HepG2 (cell line): ENCODE results near the gene BLOC1S1. TPM values are rescaled to one million over a fixed set of nuclear protein-coding genes. Genes with fewer than 3 reads are reported as not detected.

Source experiments
- ATAC-seq: fragments of 200-7000 bp; cut with Tn5 transposase; 3 replicates; pipeline ENCODE4 v1.9.1; 2020; ENCODE audit warnings: mild to moderate bottlenecking, moderate library complexity
- BruUV-seq: library from RNA; stranded (reverse); fragments of 400-500 nt; replicated peaks from 2 replicates; lab custom pipeline; 2021; lab: Mats Ljungman, UMichigan
- CTCF ChIA-PET: fragments of 300-600 bp; formaldehyde crosslinking; extraction: SDS; loops from one replicate; lab custom pipeline; 2021; ENCODE audit warnings: low total read pairs, inconsistent platforms, low intra/inter-chr PET ratio; lab: Yijun Ruan, JAX
- POLR2A ChIA-PET: fragments of 350-600 bp; sonication (Branson Sonifier 250); formaldehyde crosslinking; loops from one replicate; lab custom pipeline; 2020; ENCODE audit warnings: antibody characterized with exemption, inconsistent platforms; lab: Yijun Ruan, JAX
- DNase-seq: peaks from one replicate; pipeline ENCODE4 v3.0.0-alpha.2; 2015; ENCODE audit warnings: low spot score
- FAIRE-seq: peaks from 3 replicates; lab custom pipeline; 2011; peaks lifted over from hg19 to GRCh38; lab: Jason Lieb, UNC
- H2AFZ ChIP-seq: one replicate; pipeline ENCODE4 v1.6.1; 2011; ENCODE audit warnings: low read length, inconsistent platforms
- H3K27ac ChIP-seq: fragments of 300-600 bp; 3 replicates; pipeline ENCODE4 v1.8.0; 2011; ENCODE audit warnings: mixed run types, mild to moderate bottlenecking, mixed read lengths, low read length, inconsistent platforms; ENCODE audit not compliant: insufficient read depth; ENCODE audit errors: extremely low read length
- H3K27me3 ChIP-seq, 2 experiments: fragments of 200-600 bp in 1 of 2; 2 replicates in 1 of 2; 3 replicates in 1 of 2; pipeline versions ENCODE4 v1.6.0 to v1.8.0; 2011; ENCODE audit warnings: low read length in 2 of 2, mild to moderate bottlenecking in 2 of 2, moderate library complexity in 2 of 2, inconsistent platforms in 1 of 2; ENCODE audit not compliant: insufficient read depth in 2 of 2, control insufficient read depth in 1 of 2
- H3K36me3 ChIP-seq, 2 experiments: fragments of 200-600 bp in 1 of 2; replicated peaks in 1 of 2; 2 replicates in 1 of 2; 3 replicates in 1 of 2; pipeline versions ENCODE4 v1.5.1 to v1.8.0; 2011; ENCODE audit warnings: low read length in 2 of 2, inconsistent platforms in 1 of 2; ENCODE audit not compliant: insufficient read depth in 2 of 2, control insufficient read depth in 1 of 2
- H3K4me1 ChIP-seq: 2 replicates; pipeline ENCODE4 v1.5.1; 2012; ENCODE audit warnings: low read length, inconsistent platforms; ENCODE audit not compliant: insufficient read depth
- H3K4me2 ChIP-seq: 2 replicates; pipeline ENCODE4 v1.6.0; 2011; ENCODE audit warnings: low read depth, low read length, inconsistent platforms
- H3K4me3 ChIP-seq, 3 experiments: fragments of 200-600 bp in 1 of 3; sonication (generic), shearing (Covaris generic) in 1 of 3; replicated peaks in 1 of 3; 2 replicates each; pipeline ENCODE4 v1.5.1; 2011 to 2016; ENCODE audit warnings: low read length in 3 of 3, inconsistent platforms in 2 of 3, low read depth in 2 of 3, mild to moderate bottlenecking in 2 of 3, control low read depth in 1 of 3, mixed read lengths in 1 of 3; ENCODE audit not compliant: insufficient read depth in 1 of 3
- H3K79me2 ChIP-seq: one replicate; pipeline ENCODE4 v1.6.1; 2011; ENCODE audit warnings: low read length, inconsistent platforms; ENCODE audit not compliant: insufficient read depth
- H3K9ac ChIP-seq: 2 replicates; pipeline ENCODE4 v1.6.0; 2011; ENCODE audit warnings: mild to moderate bottlenecking, low read depth, low read length, inconsistent platforms; ENCODE audit not compliant: insufficient read depth
- H3K9me3 ChIP-seq: 2 replicates; pipeline ENCODE4 v1.5.1; 2012; ENCODE audit warnings: mild to moderate bottlenecking, low read length
- H4K20me1 ChIP-seq: 2 replicates; pipeline ENCODE4 v1.6.0; 2011; ENCODE audit warnings: inconsistent platforms, mild to moderate bottlenecking, low read length, moderate library complexity; ENCODE audit not compliant: insufficient read depth
- AGO1 ChIP-seq: fragments of 200-400 bp; formaldehyde crosslinking; IDR thresholded peaks from 2 replicates; pipeline ENCODE4 v1.6.1; 2017; ENCODE audit warnings: mild to moderate bottlenecking, low read depth, low read length, moderate library complexity; ENCODE audit not compliant: poor library complexity, severe bottlenecking
- AGO2 ChIP-seq: fragments of 200-400 bp; formaldehyde crosslinking; optimal IDR thresholded peaks from 2 replicates; pipeline ENCODE3; 2017; ENCODE audit warnings: mild to moderate bottlenecking, low read depth, low read length, moderate library complexity
- FOSL2 ChIP-seq: sonication (generic); formaldehyde crosslinking; IDR thresholded peaks from 2 replicates; pipeline ENCODE4 v1.4.0; 2020; ENCODE audit warnings: missing genetic modification reagents
- FOXK1 ChIP-seq: sonication (generic); formaldehyde crosslinking; IDR thresholded peaks from 2 replicates; pipeline ENCODE4 v1.4.0; 2020; ENCODE audit warnings: low read depth, missing genetic modification reagents, borderline replicate concordance
- HES4 ChIP-seq: sonication (generic); formaldehyde crosslinking; IDR thresholded peaks from 2 replicates; pipeline ENCODE4 v1.9.0; 2021; ENCODE audit warnings: mild to moderate bottlenecking, missing genetic modification reagents, borderline replicate concordance
- HMG20A ChIP-seq: IDR thresholded peaks from 2 replicates; pipeline ENCODE4 v1.6.1; 2016; ENCODE audit warnings: borderline replicate concordance
- NR2F2 ChIP-seq: IDR thresholded peaks from 2 replicates; pipeline ENCODE4 v1.6.1; 2012; ENCODE audit warnings: low read depth, inconsistent platforms, borderline replicate concordance
- RFXANK ChIP-seq: IDR thresholded peaks from 2 replicates; pipeline ENCODE4 v1.6.1; 2016
- TARDBP ChIP-seq: sonication (generic); formaldehyde crosslinking; IDR thresholded peaks from 2 replicates; pipeline ENCODE4 v1.8.0; 2022; ENCODE audit warnings: mild to moderate bottlenecking, missing genetic modification reagents
- TEAD3 ChIP-seq: optimal IDR thresholded peaks from 2 replicates; pipeline ENCODE3; 2016; ENCODE audit warnings: borderline replicate concordance
- TOE1 ChIP-seq: sonication (generic); formaldehyde crosslinking; IDR thresholded peaks from 2 replicates; pipeline ENCODE4 v1.4.0; 2020; ENCODE audit warnings: mild to moderate bottlenecking, missing genetic modification reagents
- ZFY ChIP-seq: sonication (generic); formaldehyde crosslinking; IDR thresholded peaks from 2 replicates; pipeline ENCODE4 v1.4.0; 2020; ENCODE audit warnings: missing genetic modification reagents
- ZNF777 ChIP-seq: sonication (generic); formaldehyde crosslinking; IDR thresholded peaks from 2 replicates; pipeline ENCODE4 v1.4.0; 2020; ENCODE audit warnings: missing genetic modification reagents
- ZNF83 ChIP-seq: sonication (generic); formaldehyde crosslinking; IDR thresholded peaks from 2 replicates; pipeline ENCODE4 v1.4.0; 2020; ENCODE audit warnings: missing genetic modification reagents, mild to moderate bottlenecking, borderline replicate concordance
- WGBS: methylation state at CpG from one replicate; pipeline ENCODE4 v1.1.6; 2017; ENCODE audit warnings: low lambda C conversion rate; 5-methylcytosine and 5-hydroxymethylcytosine counted together
- in situ Hi-C: cut with HindIII; loops from 2 replicates; pipeline ENCODE4 v1.10.0; 2017; ENCODE audit warnings: low pct_unique_long_range_greater_than_20kb; ENCODE audit not compliant: extremely low pct_ligation_motif_present
- intact Hi-C: fragments of 100-400 bp; cut with micrococcal nuclease; formaldehyde crosslinking; loops from one replicate; pipeline ENCODE4 v1.10.0; 2022; ENCODE audit not compliant: unreplicated experiment
- polyA plus RNA-seq, 8 experiments: library from polyadenylated mRNA; depleted of rRNA in 3 of 8; stranded (reverse) in 7 of 8; unstranded in 1 of 8; fragments of >200 nt; fragmentation: Illumina TruSeq in 4 of 8; extraction: Trizol in 4 of 8; gene quantifications; 2 replicates each; pipeline versions ENCODE4 v1.2.1 to v1.2.3, GENCODE V29; 2011 to 2016; ENCODE audit warnings: low read depth in 4 of 8, missing spikeins in 1 of 8, mixed read lengths in 1 of 8; ENCODE audit not compliant: insufficient read depth in 1 of 8
- total RNA-seq, 5 experiments: library from RNA; depleted of rRNA; stranded (reverse); fragments of >200 nt; fragmentation: Illumina TruSeq; extraction: Trizol; gene quantifications; 2 replicates each; pipeline ENCODE4 v1.2.3, GENCODE V29; 2016; ENCODE audit warnings: low read depth in 1 of 5
- TF ChIP-seq, protein P1 (sequence below): IDR thresholded peaks from 2 replicates; pipeline ENCODE4 v1.6.1; 2016; ENCODE audit warnings: low read depth
- TF ChIP-seq, protein P2 (sequence below): sonication (generic); formaldehyde crosslinking; IDR thresholded peaks from 2 replicates; pipeline ENCODE4 v1.5.0; 2020; ENCODE audit warnings: mild to moderate bottlenecking, missing genetic modification reagents
- TF ChIP-seq, protein P3 (sequence below): sonication (generic); formaldehyde crosslinking; IDR thresholded peaks from 2 replicates; pipeline ENCODE4 v1.4.0; 2020; ENCODE audit warnings: missing genetic modification reagents, borderline replicate concordance

The BLOC1S1 gene
- total and polyA plus RNA-seq, 2 of the 13 experiments (the other 11 are each of a cell fraction or from before 2014, with no cell fraction given) = 55.1 to 95.3 TPM

DNA sequence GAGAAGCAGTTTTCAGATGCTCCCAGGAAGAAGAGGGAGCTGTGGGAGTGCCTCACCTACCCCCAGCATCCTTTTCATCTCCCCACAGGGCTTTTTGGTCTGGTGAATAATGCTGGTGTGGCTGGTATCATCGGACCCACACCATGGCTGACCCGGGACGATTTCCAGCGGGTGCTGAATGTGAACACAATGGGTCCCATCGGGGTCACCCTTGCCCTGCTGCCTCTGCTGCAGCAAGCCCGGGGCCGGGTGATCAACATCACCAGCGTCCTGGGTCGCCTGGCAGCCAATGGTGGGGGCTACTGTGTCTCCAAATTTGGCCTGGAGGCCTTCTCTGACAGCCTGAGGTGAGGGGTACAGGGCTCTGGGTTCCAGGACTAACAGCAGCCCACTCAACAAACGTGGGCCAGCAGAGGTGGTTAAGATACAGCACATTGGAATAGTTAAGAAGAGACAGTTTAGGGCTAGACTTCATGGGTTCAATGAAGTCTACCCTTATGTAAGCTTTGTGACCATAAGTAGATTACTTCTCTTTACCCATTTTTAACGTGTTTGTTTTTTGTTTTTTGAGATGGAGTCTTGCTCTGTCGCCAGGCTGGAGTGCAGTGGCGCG lies 5.9 kb downstream of the BLOC1S1 start:
- ATAC-seq (no peak), FAIRE-seq (no peak), DNase-seq (no peak)
- Histone ChIP-seq H3K9ac (no peak overlapping the region), H3K79me2 (no peaks in the 10 kb centered on the region), H3K4me3 (no peak overlapping the region), H3K27me3 (no peaks in the 10 kb centered on the region), H3K4me2 (peak overlapping the region; percentile 62; the same call in 1 of the 2 replicates), H4K20me1 (0 out of 2 replicates have a peak, but pooled peaks cover 2% of the 10 kb centered on the region), H2AFZ (no peak overlapping the region), H3K27ac (no peak overlapping the region), H3K36me3 (peaks cover 8 to 21% of the 10 kb centered on the region in 2 experiments), H3K4me1 (peaks cover 84% of the 10 kb centered on the region), H3K9me3 (no peaks in the 10 kb centered on the region)
- no TSS peak for BruUV-seq
- WGBS = 87% methylated on average over 4 of the region's 14 CpGs
- ChIA-PET POLR2A (interaction anchor here (0.7 to 5.3 kb wide), 5 partner anchors 8 to 289 kb away, joined by 3 to 38 read pairs (median 19); partner anchors contain the start of genes CD63 and DNAJC14), CTCF (interaction anchor here (1.0 to 2.5 kb wide), 3 partner anchors 41 to 62 kb away, joined by 4 to 13 read pairs (median 6); a partner anchor contains a TSS)
- in situ Hi-C loops (no loop called here), intact Hi-C loops (loop anchor here (1.0 to 5.0 kb wide), 5 partner anchors 15 to 534 kb away; partner anchors contain the start of gene ITGA7)
- TF ChIP-seq TOE1 (CRISPR knock-in tag) (no peak), AGO1 (peak; percentile 72), HES4 (CRISPR knock-in tag) (no peak), TARDBP (CRISPR knock-in tag) (no peak), ZNF777 (CRISPR knock-in tag) (no peak), FOXK1 (CRISPR knock-in tag) (no peak), FOSL2 (CRISPR knock-in tag) (no peak), RFXANK (CRISPR knock-in tag) (no peak), TEAD3 (CRISPR knock-in tag) (no peak), NR2F2 (no peak), HMG20A (CRISPR knock-in tag) (no peak), ZNF83 (CRISPR knock-in tag) (no peak), ZFY (CRISPR knock-in tag) (no peak), AGO2 (peak; percentile 65)
- TF ChIP-seq, protein P1, sequence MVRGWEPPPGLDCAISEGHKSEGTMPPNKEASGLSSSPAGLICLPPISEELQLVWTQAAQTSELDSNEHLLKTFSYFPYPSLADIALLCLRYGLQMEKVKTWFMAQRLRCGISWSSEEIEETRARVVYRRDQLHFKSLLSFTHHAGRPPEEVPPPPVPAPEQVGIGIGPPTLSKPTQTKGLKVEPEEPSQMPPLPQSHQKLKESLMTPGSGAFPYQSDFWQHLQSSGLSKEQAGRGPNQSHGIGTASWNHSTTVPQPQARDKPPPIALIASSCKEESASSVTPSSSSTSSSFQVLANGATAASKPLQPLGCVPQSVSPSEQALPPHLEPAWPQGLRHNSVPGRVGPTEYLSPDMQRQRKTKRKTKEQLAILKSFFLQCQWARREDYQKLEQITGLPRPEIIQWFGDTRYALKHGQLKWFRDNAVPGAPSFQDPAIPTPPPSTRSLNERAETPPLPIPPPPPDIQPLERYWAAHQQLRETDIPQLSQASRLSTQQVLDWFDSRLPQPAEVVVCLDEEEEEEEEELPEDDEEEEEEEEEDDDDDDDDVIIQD (CRISPR knock-in tag) = no peak
- TF ChIP-seq, protein P2, sequence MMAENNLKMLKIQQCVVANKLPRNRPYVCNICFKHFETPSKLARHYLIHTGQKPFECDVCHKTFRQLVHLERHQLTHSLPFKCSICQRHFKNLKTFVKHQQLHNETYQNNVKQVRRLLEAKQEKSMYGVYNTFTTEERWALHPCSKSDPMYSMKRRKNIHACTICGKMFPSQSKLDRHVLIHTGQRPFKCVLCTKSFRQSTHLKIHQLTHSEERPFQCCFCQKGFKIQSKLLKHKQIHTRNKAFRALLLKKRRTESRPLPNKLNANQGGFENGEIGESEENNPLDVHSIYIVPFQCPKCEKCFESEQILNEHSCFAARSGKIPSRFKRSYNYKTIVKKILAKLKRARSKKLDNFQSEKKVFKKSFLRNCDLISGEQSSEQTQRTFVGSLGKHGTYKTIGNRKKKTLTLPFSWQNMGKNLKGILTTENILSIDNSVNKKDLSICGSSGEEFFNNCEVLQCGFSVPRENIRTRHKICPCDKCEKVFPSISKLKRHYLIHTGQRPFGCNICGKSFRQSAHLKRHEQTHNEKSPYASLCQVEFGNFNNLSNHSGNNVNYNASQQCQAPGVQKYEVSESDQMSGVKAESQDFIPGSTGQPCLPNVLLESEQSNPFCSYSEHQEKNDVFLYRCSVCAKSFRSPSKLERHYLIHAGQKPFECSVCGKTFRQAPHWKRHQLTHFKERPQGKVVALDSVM = no peak
- TF ChIP-seq, protein P3, sequence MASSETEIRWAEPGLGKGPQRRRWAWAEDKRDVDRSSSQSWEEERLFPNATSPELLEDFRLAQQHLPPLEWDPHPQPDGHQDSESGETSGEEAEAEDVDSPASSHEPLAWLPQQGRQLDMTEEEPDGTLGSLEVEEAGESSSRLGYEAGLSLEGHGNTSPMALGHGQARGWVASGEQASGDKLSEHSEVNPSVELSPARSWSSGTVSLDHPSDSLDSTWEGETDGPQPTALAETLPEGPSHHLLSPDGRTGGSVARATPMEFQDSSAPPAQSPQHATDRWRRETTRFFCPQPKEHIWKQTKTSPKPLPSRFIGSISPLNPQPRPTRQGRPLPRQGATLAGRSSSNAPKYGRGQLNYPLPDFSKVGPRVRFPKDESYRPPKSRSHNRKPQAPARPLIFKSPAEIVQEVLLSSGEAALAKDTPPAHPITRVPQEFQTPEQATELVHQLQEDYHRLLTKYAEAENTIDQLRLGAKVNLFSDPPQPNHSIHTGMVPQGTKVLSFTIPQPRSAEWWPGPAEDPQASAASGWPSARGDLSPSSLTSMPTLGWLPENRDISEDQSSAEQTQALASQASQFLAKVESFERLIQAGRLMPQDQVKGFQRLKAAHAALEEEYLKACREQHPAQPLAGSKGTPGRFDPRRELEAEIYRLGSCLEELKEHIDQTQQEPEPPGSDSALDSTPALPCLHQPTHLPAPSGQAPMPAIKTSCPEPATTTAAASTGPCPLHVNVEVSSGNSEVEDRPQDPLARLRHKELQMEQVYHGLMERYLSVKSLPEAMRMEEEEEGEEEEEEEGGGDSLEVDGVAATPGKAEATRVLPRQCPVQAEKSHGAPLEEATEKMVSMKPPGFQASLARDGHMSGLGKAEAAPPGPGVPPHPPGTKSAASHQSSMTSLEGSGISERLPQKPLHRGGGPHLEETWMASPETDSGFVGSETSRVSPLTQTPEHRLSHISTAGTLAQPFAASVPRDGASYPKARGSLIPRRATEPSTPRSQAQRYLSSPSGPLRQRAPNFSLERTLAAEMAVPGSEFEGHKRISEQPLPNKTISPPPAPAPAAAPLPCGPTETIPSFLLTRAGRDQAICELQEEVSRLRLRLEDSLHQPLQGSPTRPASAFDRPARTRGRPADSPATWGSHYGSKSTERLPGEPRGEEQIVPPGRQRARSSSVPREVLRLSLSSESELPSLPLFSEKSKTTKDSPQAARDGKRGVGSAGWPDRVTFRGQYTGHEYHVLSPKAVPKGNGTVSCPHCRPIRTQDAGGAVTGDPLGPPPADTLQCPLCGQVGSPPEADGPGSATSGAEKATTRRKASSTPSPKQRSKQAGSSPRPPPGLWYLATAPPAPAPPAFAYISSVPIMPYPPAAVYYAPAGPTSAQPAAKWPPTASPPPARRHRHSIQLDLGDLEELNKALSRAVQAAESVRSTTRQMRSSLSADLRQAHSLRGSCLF (CRISPR knock-in tag) = no peak
